Effector CD8-positive, alpha-beta T cell (primary cell): Measurements from ENCODE around the gene GPRIN1.

ENCODE experiments used
- DNase-seq: peaks from one replicate; lab custom pipeline; 2025; lab: John Stamatoyannopoulos, UW
- total RNA-seq, 4 experiments: gene quantifications; one replicate each; lab custom pipeline; 2026; lab: John Stamatoyannopoulos, UW

Gene GPRIN1
- total RNA-seq: 2.7 to 8.0 (median 6.7) reads per million in 4 experiments

- DNase-seq: no peak
Observed at GRCh38 chr5:176609724-176610434, at the start of gene GPRIN1. Gene GPRIN1, minus strand, starts transcription at chr5:176610156. Its CDS starts 10,322 bp downstream, at chr5:176599834.

- DNase-seq: no peak
Observed at GRCh38 chr5:176659512-176659839, 49.5 kb upstream of the GPRIN1 start.

GRCh38 chr5:176658817-176659511 lies 49.0 kb upstream of the GPRIN1 start:
- no peak for DNase-seq

- peak; percentile 35 for DNase-seq
Observed at GRCh38 chr5:176658007-176658599, 48.1 kb upstream of the GPRIN1 start.

GRCh38 chr5:176656467-176656990 lies 46.6 kb upstream of the GPRIN1 start:
- no peak for DNase-seq

- no peak for DNase-seq
Observed at GRCh38 chr5:176654856-176655255, 44.9 kb upstream of the GPRIN1 start.

GRCh38 chr5:176653401-176654385 lies 43.7 kb upstream of the GPRIN1 start:
- DNase-seq: no peak

- DNase-seq: no peak
Observed at GRCh38 chr5:176652136-176652535, 42.2 kb upstream of the GPRIN1 start.

- no peak for DNase-seq
Observed at GRCh38 chr5:176651472-176651980, 41.6 kb upstream of the GPRIN1 start.

GRCh38 chr5:176650354-176650884 lies 40.5 kb upstream of the GPRIN1 start:
- no peak for DNase-seq

- DNase-seq: no peak
Observed at GRCh38 chr5:176648474-176649194, 38.7 kb upstream of the GPRIN1 start.

GRCh38 chr5:176647843-176648473 lies 38.0 kb upstream of the GPRIN1 start:
- peak; percentile 16 for DNase-seq

- peak; percentile 96 for DNase-seq
Observed at GRCh38 chr5:176647030-176647842, 37.3 kb upstream of the GPRIN1 start, which contains the start of gene TSPAN17. Gene TSPAN17, plus strand, starts transcription at chr5:176647484. Its CDS starts 132 bp downstream, at chr5:176647616.

- DNase-seq: no peak
Observed at GRCh38 chr5:176646707-176647029, 36.7 kb upstream of the GPRIN1 start.

- no peak for DNase-seq
Observed at GRCh38 chr5:176646049-176646706, 36.2 kb upstream of the GPRIN1 start.

GRCh38 chr5:176644878-176645670 lies 35.1 kb upstream of the GPRIN1 start:
- no peak for DNase-seq

- no peak for DNase-seq
Observed at GRCh38 chr5:176644294-176644693, 34.3 kb upstream of the GPRIN1 start.
